GM23338 (cell line): ENCODE results near the gene SLA2.
A peak's percentile ranks its signal among the peaks of the same experiment; 100 is the strongest.

Experiments used
- CREB1 ChIP-seq: fragments of 250-450 bp; sonication (Bioruptor Pico); IDR thresholded peaks from 2 replicates; pipeline ENCODE4 v1.5.0; 2020; ENCODE audit warnings: low read depth, mild to moderate bottlenecking, moderate library complexity
- CTCF ChIP-seq, 2 experiments: fragments of 200-600 bp in 1 of 2; sonication (generic) in 1 of 2; conservative IDR thresholded peaks; 2 replicates each; pipeline versions ENCODE4 v1.5.1 to v1.6.1; 2016 to 2017; ENCODE audit warnings: antibody characterized with exemption in 2 of 2, low read depth in 2 of 2, mild to moderate bottlenecking in 2 of 2, moderate library complexity in 1 of 2
- EZH2 ChIP-seq: fragments of 200-600 bp; sonication (generic); IDR thresholded peaks from one replicate; pipeline ENCODE4 v1.8.0; 2017; ENCODE audit warnings: antibody characterized with exemption, mild to moderate bottlenecking, low read depth; ENCODE audit not compliant: unreplicated experiment
- EZH2phosphoT487 ChIP-seq: fragments of 200-600 bp; sonication (generic); IDR thresholded peaks from one replicate; pipeline ENCODE4 v1.8.1; 2018; ENCODE audit warnings: antibody characterized with exemption; ENCODE audit not compliant: unreplicated experiment
- JUNB ChIP-seq: IDR thresholded peaks from one replicate; pipeline ENCODE4 v1.6.1; 2016; ENCODE audit warnings: antibody characterized with exemption; ENCODE audit not compliant: unreplicated experiment
- NANOG ChIP-seq: IDR thresholded peaks from 2 replicates; pipeline ENCODE4 v1.6.1; 2016; ENCODE audit warnings: antibody characterized with exemption, borderline replicate concordance
- POLR2AphosphoS5 ChIP-seq: IDR thresholded peaks from 2 replicates; pipeline ENCODE4 v1.6.1; 2016; ENCODE audit warnings: antibody characterized with exemption, low read depth
- STAT1 ChIP-seq: IDR thresholded peaks from one replicate; pipeline ENCODE4 v1.6.1; 2016; ENCODE audit warnings: antibody characterized with exemption; ENCODE audit not compliant: unreplicated experiment
- ZNF114 ChIP-seq: fragments of 250-450 bp; sonication (Bioruptor Pico); IDR thresholded peaks from 2 replicates; pipeline ENCODE4 v1.5.0; 2020; ENCODE audit warnings: mild to moderate bottlenecking, moderate library complexity
- ZNF331 ChIP-seq: fragments of 250-450 bp; sonication (Bioruptor Pico); IDR thresholded peaks from 2 replicates; pipeline ENCODE4 v1.5.0; 2020; ENCODE audit warnings: low read depth, mild to moderate bottlenecking, moderate library complexity
- TF ChIP-seq, protein P1 (sequence below): IDR thresholded peaks from one replicate; pipeline ENCODE4 v1.6.1; 2018; ENCODE audit warnings: antibody characterized with exemption; ENCODE audit not compliant: unreplicated experiment
- TF ChIP-seq, protein P2 (sequence below): IDR thresholded peaks from 2 replicates; pipeline ENCODE4 v1.6.1; 2016; ENCODE audit warnings: antibody characterized with exemption

GRCh38 chr20:36632487-36633284 is 13.3 kb downstream of the SLA2 start:
- TF ChIP-seq EZH2 (no peak), CTCF (conservative IDR thresholded peaks at IDR 0.05; ENCODE audit: low read depth in 2 of 2) (peak; percentile 38 to 68), POLR2AphosphoS5 (no peak), EZH2phosphoT487 (no peak), JUNB (no peak), ZNF331 (CRISPR knock-in tag) (no peak), CREB1 (CRISPR knock-in tag) (no peak), NANOG (no peak), ZNF114 (no peak), STAT1 (no peak)
- TF ChIP-seq, protein P1, sequence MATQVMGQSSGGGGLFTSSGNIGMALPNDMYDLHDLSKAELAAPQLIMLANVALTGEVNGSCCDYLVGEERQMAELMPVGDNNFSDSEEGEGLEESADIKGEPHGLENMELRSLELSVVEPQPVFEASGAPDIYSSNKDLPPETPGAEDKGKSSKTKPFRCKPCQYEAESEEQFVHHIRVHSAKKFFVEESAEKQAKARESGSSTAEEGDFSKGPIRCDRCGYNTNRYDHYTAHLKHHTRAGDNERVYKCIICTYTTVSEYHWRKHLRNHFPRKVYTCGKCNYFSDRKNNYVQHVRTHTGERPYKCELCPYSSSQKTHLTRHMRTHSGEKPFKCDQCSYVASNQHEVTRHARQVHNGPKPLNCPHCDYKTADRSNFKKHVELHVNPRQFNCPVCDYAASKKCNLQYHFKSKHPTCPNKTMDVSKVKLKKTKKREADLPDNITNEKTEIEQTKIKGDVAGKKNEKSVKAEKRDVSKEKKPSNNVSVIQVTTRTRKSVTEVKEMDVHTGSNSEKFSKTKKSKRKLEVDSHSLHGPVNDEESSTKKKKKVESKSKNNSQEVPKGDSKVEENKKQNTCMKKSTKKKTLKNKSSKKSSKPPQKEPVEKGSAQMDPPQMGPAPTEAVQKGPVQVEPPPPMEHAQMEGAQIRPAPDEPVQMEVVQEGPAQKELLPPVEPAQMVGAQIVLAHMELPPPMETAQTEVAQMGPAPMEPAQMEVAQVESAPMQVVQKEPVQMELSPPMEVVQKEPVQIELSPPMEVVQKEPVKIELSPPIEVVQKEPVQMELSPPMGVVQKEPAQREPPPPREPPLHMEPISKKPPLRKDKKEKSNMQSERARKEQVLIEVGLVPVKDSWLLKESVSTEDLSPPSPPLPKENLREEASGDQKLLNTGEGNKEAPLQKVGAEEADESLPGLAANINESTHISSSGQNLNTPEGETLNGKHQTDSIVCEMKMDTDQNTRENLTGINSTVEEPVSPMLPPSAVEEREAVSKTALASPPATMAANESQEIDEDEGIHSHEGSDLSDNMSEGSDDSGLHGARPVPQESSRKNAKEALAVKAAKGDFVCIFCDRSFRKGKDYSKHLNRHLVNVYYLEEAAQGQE = no peak
- TF ChIP-seq, protein P2, sequence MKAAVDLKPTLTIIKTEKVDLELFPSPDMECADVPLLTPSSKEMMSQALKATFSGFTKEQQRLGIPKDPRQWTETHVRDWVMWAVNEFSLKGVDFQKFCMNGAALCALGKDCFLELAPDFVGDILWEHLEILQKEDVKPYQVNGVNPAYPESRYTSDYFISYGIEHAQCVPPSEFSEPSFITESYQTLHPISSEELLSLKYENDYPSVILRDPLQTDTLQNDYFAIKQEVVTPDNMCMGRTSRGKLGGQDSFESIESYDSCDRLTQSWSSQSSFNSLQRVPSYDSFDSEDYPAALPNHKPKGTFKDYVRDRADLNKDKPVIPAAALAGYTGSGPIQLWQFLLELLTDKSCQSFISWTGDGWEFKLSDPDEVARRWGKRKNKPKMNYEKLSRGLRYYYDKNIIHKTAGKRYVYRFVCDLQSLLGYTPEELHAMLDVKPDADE = no peak
